ENCODE data around the gene GHITM. TPM values are rescaled to one million over a fixed set of nuclear protein-coding genes. Genes with fewer than 3 reads are reported as not detected.

The GHITM gene
- total RNA-seq, 1 donor from 2014 or later, result 113 TPM

- no peak for TF ChIP-seq CTCF (IDR thresholded peaks at IDR 0.05)
- intact Hi-C loops (cut with micrococcal nuclease), result loop anchor here (1.0 kb wide), 1 partner anchor 33 kb away; the partner anchor contains the start of gene GHITM
- no peak for DNase-seq
Observed at GRCh38 chr10:84172467-84173356, 33.4 kb downstream of the GHITM start.

GRCh38 chr10:84173501-84173929 is 34.2 kb downstream of the GHITM start, which contains the start of gene GPR15LG:
GPR15LG (plus strand) TSS chr10:84173801; CDS start chr10:84173852, 51 bp downstream.
- ChIA-PET CTCF (no interaction called here), POLR2A (no interaction called here)
- peak within 1 kb of the TSS; percentile 90 for H3K27ac Mint-ChIP-seq
- DNase-seq (no peak), ATAC-seq (ENCODE audit: low read depth) (no peak)
- intact Hi-C loops (cut with micrococcal nuclease), result no loop called here
- H3K27me3 Mint-ChIP-seq, result no peaks in the 10 kb centered on the region
- H3K9me3 Mint-ChIP-seq, result no peaks in the 10 kb centered on the region
- peaks cover 33% of the 10 kb centered on the region for H3K4me1 Mint-ChIP-seq
- H3K4me3 Mint-ChIP-seq, result no peak within 1 kb of the TSS
- no peak for TF ChIP-seq CTCF (IDR thresholded peaks at IDR 0.05)
- H3K36me3 Mint-ChIP-seq (ENCODE audit: low read depth), result peaks cover 3% of the 10 kb centered on the region

More at GRCh38 chr10:84172467-84173356, 33.4 kb downstream of the GHITM start:
- peaks cover 33% of the 10 kb centered on the region for H3K4me1 Mint-ChIP-seq
- peaks cover 5% of the 10 kb centered on the region for H3K36me3 Mint-ChIP-seq (ENCODE audit: low read depth)
- ChIA-PET POLR2A (no interaction called here), CTCF (no interaction called here)
- H3K9me3 Mint-ChIP-seq, result no peaks in the 10 kb centered on the region
- peak overlapping the region; percentile 76 for H3K4me3 Mint-ChIP-seq
- peak; percentile 65 for ATAC-seq (ENCODE audit: low read depth)
- H3K27me3 Mint-ChIP-seq, result no peaks in the 10 kb centered on the region
- peak overlapping the region; percentile 90 for H3K27ac Mint-ChIP-seq

GRCh38 chr10:84175436-84175835 is 36.1 kb downstream of the GHITM start:
- intact Hi-C loops (cut with micrococcal nuclease), result no loop called here

GRCh38 chr10:84176351-84176750 is 37.0 kb downstream of the GHITM start:
- TF ChIP-seq CTCF (IDR thresholded peaks at IDR 0.05), result no peak
- CTCF ChIA-PET, result interaction anchor here (1.2 to 1.7 kb wide), 2 partner anchors 28 to 31 kb away, joined by 3 to 4 read pairs; no protein-coding TSS in a partner anchor
- Mint-ChIP-seq H3K4me3 (no peak overlapping the region), H3K27me3 (no peaks in the 10 kb centered on the region), H3K36me3 (ENCODE audit: low read depth) (peaks cover 3% of the 10 kb centered on the region), H3K9me3 (no peaks in the 10 kb centered on the region), H3K4me1 (peaks cover 28% of the 10 kb centered on the region), H3K27ac (peak overlapping the region; percentile 22)
- intact Hi-C loops (cut with micrococcal nuclease), result no loop called here
- ATAC-seq (ENCODE audit: low read depth) (no peak), DNase-seq (no peak)
- POLR2A ChIA-PET, result no interaction called here

More at GRCh38 chr10:84175436-84175835, 36.1 kb downstream of the GHITM start:
- Mint-ChIP-seq H3K4me1 (peaks cover 31% of the 10 kb centered on the region), H3K36me3 (ENCODE audit: low read depth) (peaks cover 3% of the 10 kb centered on the region), H3K4me3 (no peak overlapping the region), H3K9me3 (no peaks in the 10 kb centered on the region), H3K27ac (no peak overlapping the region), H3K27me3 (no peaks in the 10 kb centered on the region)
- no peak for DNase-seq
- ChIA-PET POLR2A (no interaction called here), CTCF (no interaction called here)
- no peak for ATAC-seq (ENCODE audit: low read depth)
- no peak for TF ChIP-seq CTCF (IDR thresholded peaks at IDR 0.05)

GRCh38 chr10:84176836-84177474 is 37.6 kb downstream of the GHITM start:
- H3K36me3 Mint-ChIP-seq (ENCODE audit: low read depth), result no peaks in the 10 kb centered on the region
- ATAC-seq (ENCODE audit: low read depth) (no peak), DNase-seq (no peak)
- H3K4me1 Mint-ChIP-seq, result peaks cover 22% of the 10 kb centered on the region
- H3K9me3 Mint-ChIP-seq, result no peaks in the 10 kb centered on the region
- ChIA-PET CTCF (interaction anchor here (1.2 to 1.7 kb wide), 2 partner anchors 29 to 32 kb away, joined by 3 to 4 read pairs; no protein-coding TSS in a partner anchor), POLR2A (interaction anchor here (0.9 kb wide), 1 partner anchor 38 kb away, joined by 3 read pairs; the partner anchor contains the start of gene GHITM)
- intact Hi-C loops (cut with micrococcal nuclease), result no loop called here
- peak overlapping the region; percentile 22 for H3K27ac Mint-ChIP-seq
- no peaks in the 10 kb centered on the region for H3K27me3 Mint-ChIP-seq
- no peak for TF ChIP-seq CTCF (IDR thresholded peaks at IDR 0.05)
- H3K4me3 Mint-ChIP-seq, result no peak overlapping the region
